Measurements from ENCODE around the gene IGFBP2.

- TF ChIP-seq POLR2A (IDR thresholded peaks at IDR 0.05) (no peak), CTCF (IDR thresholded peaks at IDR 0.05) (no peak)
Measured at GRCh38 chr2:216692636-216693413, 59.6 kb downstream of the IGFBP2 start.

Data from adrenal gland (tissue), 5 donors.